Parathyroid adenoma (tissue), 2 donors: ENCODE measurements around the gene OLIG1.

Source experiments
- H2AFZ ChIP-seq: fragments of 300-600 bp; sonication (generic); one replicate; pipeline ENCODE4 v1.7.0; 2017; ENCODE audit warnings: antibody characterized with exemption, mild to moderate bottlenecking
- H3K27ac ChIP-seq: fragments of 300-600 bp; sonication (generic); one replicate; pipeline ENCODE4 v1.7.0; 2017
- H3K27me3 ChIP-seq: fragments of 300-600 bp; sonication (generic); one replicate; pipeline ENCODE4 v1.7.0; 2017; ENCODE audit warnings: low read length; ENCODE audit not compliant: control insufficient read depth, insufficient read depth
- H3K36me3 ChIP-seq: fragments of 300-600 bp; sonication (generic); one replicate; pipeline ENCODE4 v1.7.0; 2017; ENCODE audit warnings: low read length; ENCODE audit not compliant: control insufficient read depth, insufficient read depth
- H3K4me1 ChIP-seq: fragments of 300-600 bp; sonication (generic); one replicate; pipeline ENCODE4 v1.7.0; 2017; ENCODE audit warnings: control low read depth
- H3K4me2 ChIP-seq: fragments of 300-600 bp; sonication (generic); one replicate; pipeline ENCODE4 v1.7.0; 2017; ENCODE audit warnings: low read length
- H3K4me3 ChIP-seq: fragments of 300-600 bp; sonication (generic); one replicate; pipeline ENCODE4 v1.7.0; 2017; ENCODE audit warnings: low read depth, low read length
- H3K79me2 ChIP-seq: fragments of 300-600 bp; sonication (generic); one replicate; pipeline ENCODE4 v1.7.0; 2017; ENCODE audit warnings: control low read depth
- H3K9ac ChIP-seq: fragments of 300-600 bp; sonication (generic); one replicate; pipeline ENCODE4 v1.7.0; 2017; ENCODE audit warnings: mild to moderate bottlenecking
- H3K9me3 ChIP-seq: fragments of 300-600 bp; sonication (generic); one replicate; pipeline ENCODE4 v1.7.0; 2017; ENCODE audit warnings: low read length; ENCODE audit not compliant: control insufficient read depth
- TF ChIP-seq, protein P1 (sequence below): fragments of 300-600 bp; sonication (generic); IDR thresholded peaks from one replicate; pipeline ENCODE4 v1.7.0; 2017; ENCODE audit warnings: antibody characterized with exemption, mild to moderate bottlenecking
- donor health status: primary hyperparathyroidism.

Gene OLIG1

DNA sequence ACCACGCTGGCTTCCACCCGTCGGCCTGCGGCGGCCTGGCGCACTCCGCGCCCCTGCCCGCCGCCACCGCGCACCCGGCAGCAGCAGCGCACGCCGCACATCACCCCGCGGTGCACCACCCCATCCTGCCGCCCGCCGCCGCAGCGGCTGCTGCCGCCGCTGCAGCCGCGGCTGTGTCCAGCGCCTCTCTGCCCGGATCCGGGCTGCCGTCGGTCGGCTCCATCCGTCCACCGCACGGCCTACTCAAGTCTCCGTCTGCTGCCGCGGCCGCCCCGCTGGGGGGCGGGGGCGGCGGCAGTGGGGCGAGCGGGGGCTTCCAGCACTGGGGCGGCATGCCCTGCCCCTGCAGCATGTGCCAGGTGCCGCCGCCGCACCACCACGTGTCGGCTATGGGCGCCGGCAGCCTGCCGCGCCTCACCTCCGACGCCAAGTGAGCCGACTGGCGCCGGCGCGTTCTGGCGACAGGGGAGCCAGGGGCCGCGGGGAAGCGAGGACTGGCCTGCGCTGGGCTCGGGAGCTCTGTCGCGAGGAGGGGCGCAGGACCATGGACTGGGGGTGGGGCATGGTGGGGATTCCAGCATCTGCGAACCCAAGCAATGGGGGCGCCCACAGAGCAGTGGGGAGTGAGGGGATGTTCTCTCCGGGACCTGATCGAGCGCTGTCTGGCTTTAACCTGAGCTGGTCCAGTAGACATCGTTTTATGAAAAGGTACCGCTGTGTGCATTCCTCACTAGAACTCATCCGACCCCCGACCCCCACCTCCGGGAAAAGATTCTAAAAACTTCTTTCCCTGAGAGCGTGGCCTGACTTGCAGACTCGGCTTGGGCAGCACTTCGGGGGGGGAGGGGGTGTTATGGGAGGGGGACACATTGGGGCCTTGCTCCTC lies 42.3 kb upstream of the OLIG1 start:
- Histone ChIP-seq H3K79me2 (no peaks in the 10 kb centered on the region), H2AFZ (no peak overlapping the region), H3K27ac (no peak overlapping the region), H3K9me3 (no peaks in the 10 kb centered on the region), H3K27me3 (peaks cover 7% of the 10 kb centered on the region), H3K36me3 (no peaks in the 10 kb centered on the region), H3K4me1 (no peaks in the 10 kb centered on the region), H3K4me3 (no peak overlapping the region), H3K9ac (no peak overlapping the region), H3K4me2 (no peak overlapping the region)
- TF ChIP-seq, protein P1, sequence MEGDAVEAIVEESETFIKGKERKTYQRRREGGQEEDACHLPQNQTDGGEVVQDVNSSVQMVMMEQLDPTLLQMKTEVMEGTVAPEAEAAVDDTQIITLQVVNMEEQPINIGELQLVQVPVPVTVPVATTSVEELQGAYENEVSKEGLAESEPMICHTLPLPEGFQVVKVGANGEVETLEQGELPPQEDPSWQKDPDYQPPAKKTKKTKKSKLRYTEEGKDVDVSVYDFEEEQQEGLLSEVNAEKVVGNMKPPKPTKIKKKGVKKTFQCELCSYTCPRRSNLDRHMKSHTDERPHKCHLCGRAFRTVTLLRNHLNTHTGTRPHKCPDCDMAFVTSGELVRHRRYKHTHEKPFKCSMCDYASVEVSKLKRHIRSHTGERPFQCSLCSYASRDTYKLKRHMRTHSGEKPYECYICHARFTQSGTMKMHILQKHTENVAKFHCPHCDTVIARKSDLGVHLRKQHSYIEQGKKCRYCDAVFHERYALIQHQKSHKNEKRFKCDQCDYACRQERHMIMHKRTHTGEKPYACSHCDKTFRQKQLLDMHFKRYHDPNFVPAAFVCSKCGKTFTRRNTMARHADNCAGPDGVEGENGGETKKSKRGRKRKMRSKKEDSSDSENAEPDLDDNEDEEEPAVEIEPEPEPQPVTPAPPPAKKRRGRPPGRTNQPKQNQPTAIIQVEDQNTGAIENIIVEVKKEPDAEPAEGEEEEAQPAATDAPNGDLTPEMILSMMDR = no peak

DNA sequence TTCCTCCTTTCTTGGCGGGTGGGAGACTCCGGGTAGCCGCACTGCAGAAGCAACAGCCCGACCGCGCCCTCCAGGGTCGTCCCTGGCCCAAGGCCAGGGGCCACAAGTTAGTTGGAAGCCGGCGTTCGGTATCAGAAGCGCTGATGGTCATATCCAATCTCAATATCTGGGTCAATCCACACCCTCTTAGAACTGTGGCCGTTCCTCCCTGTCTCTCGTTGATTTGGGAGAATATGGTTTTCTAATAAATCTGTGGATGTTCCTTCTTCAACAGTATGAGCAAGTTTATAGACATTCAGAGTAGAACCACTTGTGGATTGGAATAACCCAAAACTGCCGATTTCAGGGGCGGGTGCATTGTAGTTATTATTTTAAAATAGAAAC lies 41.7 kb upstream of the OLIG1 start:
- H3K9me3 ChIP-seq = no peaks in the 10 kb centered on the region
- H2AFZ ChIP-seq = no peak overlapping the region
- TF ChIP-seq, protein P1 = no peak
- no peaks in the 10 kb centered on the region for H3K36me3 ChIP-seq
- H3K4me2 ChIP-seq = no peak overlapping the region
- H3K9ac ChIP-seq = no peak overlapping the region
- H3K4me3 ChIP-seq = no peak overlapping the region
- no peaks in the 10 kb centered on the region for H3K79me2 ChIP-seq
- no peaks in the 10 kb centered on the region for H3K4me1 ChIP-seq
- no peak overlapping the region for H3K27ac ChIP-seq
- peaks cover 7% of the 10 kb centered on the region for H3K27me3 ChIP-seq

DNA sequence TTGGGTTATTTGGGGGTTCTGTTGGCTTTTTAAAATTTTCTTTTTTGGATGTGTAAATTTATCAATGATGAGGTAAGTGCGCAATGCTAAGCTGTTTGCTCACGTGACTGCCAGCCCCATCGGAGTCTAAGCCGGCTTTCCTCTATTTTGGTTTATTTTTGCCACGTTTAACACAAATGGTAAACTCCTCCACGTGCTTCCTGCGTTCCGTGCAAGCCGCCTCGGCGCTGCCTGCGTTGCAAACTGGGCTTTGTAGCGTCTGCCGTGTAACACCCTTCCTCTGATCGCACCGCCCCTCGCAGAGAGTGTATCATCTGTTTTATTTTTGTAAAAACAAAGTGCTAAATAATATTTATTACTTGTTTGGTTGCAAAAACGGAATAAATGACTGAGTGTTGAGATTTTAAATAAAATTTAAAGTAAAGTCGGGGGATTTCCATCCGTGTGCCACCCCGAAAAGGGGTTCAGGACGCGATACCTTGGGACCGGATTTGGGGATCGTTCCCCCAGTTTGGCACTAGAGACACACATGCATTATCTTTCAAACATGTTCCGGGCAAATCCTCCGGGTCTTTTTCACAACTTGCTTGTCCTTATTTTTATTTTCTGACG lies 41.1 kb upstream of the OLIG1 start:
- Histone ChIP-seq H3K4me1 (no peaks in the 10 kb centered on the region), H3K4me3 (peak overlapping the region; percentile 6), H3K36me3 (no peaks in the 10 kb centered on the region), H3K27me3 (peaks cover 7% of the 10 kb centered on the region), H3K27ac (no peak overlapping the region), H3K9me3 (no peaks in the 10 kb centered on the region), H3K4me2 (no peak overlapping the region), H3K79me2 (no peaks in the 10 kb centered on the region), H2AFZ (no peak overlapping the region), H3K9ac (no peak overlapping the region)
- TF ChIP-seq, protein P1 = no peak

DNA sequence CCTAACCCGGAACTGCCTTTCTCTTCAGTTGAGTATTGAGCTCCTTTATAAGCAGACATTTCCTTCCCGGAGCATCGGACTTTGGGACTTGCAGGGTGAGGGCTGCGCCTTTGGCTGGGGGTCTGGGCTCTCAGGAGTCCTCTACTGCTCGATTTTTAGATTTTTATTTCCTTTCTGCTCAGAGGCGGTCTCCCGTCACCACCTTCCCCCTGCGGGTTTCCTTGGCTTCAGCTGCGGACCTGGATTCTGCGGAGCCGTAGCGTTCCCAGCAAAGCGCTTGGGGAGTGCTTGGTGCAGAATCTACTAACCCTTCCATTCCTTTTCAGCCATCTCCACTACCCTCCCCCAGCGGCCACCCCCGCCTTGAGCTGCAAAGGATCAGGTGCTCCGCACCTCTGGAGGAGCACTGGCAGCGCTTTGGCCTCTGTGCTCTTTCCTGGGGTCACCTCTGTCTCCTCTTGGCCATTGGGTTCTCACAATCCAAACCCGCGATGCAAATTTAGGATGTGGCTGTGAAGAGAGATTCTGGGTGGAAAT lies 40.5 kb upstream of the OLIG1 start:
- Histone ChIP-seq H3K4me1 (no peaks in the 10 kb centered on the region), H3K9me3 (no peaks in the 10 kb centered on the region), H3K4me2 (no peak overlapping the region), H3K27ac (no peak overlapping the region), H3K27me3 (peaks cover 7% of the 10 kb centered on the region), H3K36me3 (no peaks in the 10 kb centered on the region), H3K79me2 (no peaks in the 10 kb centered on the region), H3K9ac (no peak overlapping the region), H2AFZ (no peak overlapping the region), H3K4me3 (peak overlapping the region; percentile 6)
- TF ChIP-seq, protein P1 = no peak
